K562 (cell line): ENCODE measurements around the gene MAGEB1. TPM values are rescaled to one million over a fixed set of nuclear protein-coding genes. Genes with fewer than 3 reads are reported as not detected.

Experiments used
- BMI1 ChIP-seq: fragments of 150-350 bp; IDR thresholded peaks from 2 replicates; pipeline ENCODE4 v1.6.1; 2014; ENCODE audit warnings: low read length
- CBFB ChIP-seq: sonication (generic); formaldehyde crosslinking; IDR thresholded peaks from 2 replicates; pipeline ENCODE4 v1.4.0; 2020; ENCODE audit warnings: mild to moderate bottlenecking, missing genetic modification reagents
- CBX5 ChIP-seq: IDR thresholded peaks from 2 replicates; pipeline ENCODE4 v1.6.1; 2014; ENCODE audit warnings: low read depth, borderline replicate concordance
- EHMT2 ChIP-seq: fragments of 450-650 bp; IDR thresholded peaks from 2 replicates; pipeline ENCODE4 v1.6.1; 2018; ENCODE audit warnings: antibody characterized with exemption
- ELF1 ChIP-seq: fragments of 200-800 bp; sonication (Bioruptor generic); IDR thresholded peaks from 2 replicates; pipeline ENCODE4 v1.6.1; 2016; ENCODE audit warnings: missing genetic modification characterization, missing compliant biosample characterization
- GABPA ChIP-seq: fragments of 200-800 bp; sonication (Bioruptor generic); conservative IDR thresholded peaks from 2 replicates; pipeline ENCODE4 v1.6.1; 2016; ENCODE audit warnings: low read depth, missing genetic modification characterization, missing compliant biosample characterization
- HDAC8 ChIP-seq: fragments of 450-650 bp; IDR thresholded peaks from 2 replicates; pipeline ENCODE4 v1.6.1; 2016; ENCODE audit warnings: mild to moderate bottlenecking, missing genetic modification characterization, moderate library complexity, missing compliant biosample characterization
- JUN ChIP-seq, 2 experiments: sonication (generic) in 1 of 2; formaldehyde crosslinking in 1 of 2; IDR thresholded peaks; 2 replicates each; pipeline versions ENCODE4 v1.6.1 to v1.8.0; 2012 to 2022; ENCODE audit warnings: borderline replicate concordance in 2 of 2, mild to moderate bottlenecking in 2 of 2, improper control_type of control experiment in 1 of 2, low read depth in 1 of 2, low read length in 1 of 2, missing genetic modification reagents in 1 of 2
- KDM5B ChIP-seq: fragments of 200-600 bp; sonication (generic); IDR thresholded peaks from 2 replicates; pipeline ENCODE4 v1.6.1; 2012; ENCODE audit warnings: low read depth, mild to moderate bottlenecking, moderate library complexity, low read length, control low read depth, inconsistent platforms; ENCODE audit not compliant: insufficient replicate concordance
- NR0B1 ChIP-seq: fragments of 450-650 bp; IDR thresholded peaks from one replicate; pipeline ENCODE4 v1.6.1; 2018; ENCODE audit warnings: mild to moderate bottlenecking, moderate library complexity; ENCODE audit not compliant: partially characterized antibody
- RB1 ChIP-seq: fragments of 450-650 bp; IDR thresholded peaks from 2 replicates; pipeline ENCODE4 v1.6.1; 2017; ENCODE audit warnings: low read depth, mild to moderate bottlenecking
- RNF2 ChIP-seq: sonication (generic); IDR thresholded peaks from 2 replicates; pipeline ENCODE4 v1.6.1; 2016
- SMARCA4 ChIP-seq: fragments of 450-650 bp; IDR thresholded peaks from 2 replicates; pipeline ENCODE4 v1.6.1; 2016
- SMARCA5 ChIP-seq: fragments of 450-650 bp; IDR thresholded peaks from 2 replicates; pipeline ENCODE4 v1.6.1; 2016
- TCF7L2 ChIP-seq: fragments of 150-350 bp; IDR thresholded peaks from 2 replicates; pipeline ENCODE4 v1.6.1; 2016; ENCODE audit warnings: low read depth, mild to moderate bottlenecking, low read length, moderate library complexity
- TEAD1 ChIP-seq, 2 experiments: fragments of 450-650 bp in 1 of 2; sonication (generic) in 1 of 2; formaldehyde crosslinking; IDR thresholded peaks; 2 replicates each; pipeline versions ENCODE4 v1.4.0 to v1.8.0; 2020 to 2022; ENCODE audit warnings: mild to moderate bottlenecking in 2 of 2, missing genetic modification reagents in 1 of 2
- U2AF2 ChIP-seq: fragments of 200-400 bp; formaldehyde crosslinking; optimal IDR thresholded peaks from 2 replicates; pipeline ENCODE3; 2017; ENCODE audit warnings: low read depth, mild to moderate bottlenecking, low read length
- ZFP30 ChIP-seq: fragments of 250-450 bp; sonication (Bioruptor Pico); IDR thresholded peaks from 2 replicates; pipeline ENCODE4 v1.8.0; 2022; ENCODE audit warnings: moderate library complexity, mild to moderate bottlenecking, inconsistent platforms, borderline replicate concordance
- ZNF436 ChIP-seq: fragments of 250-450, 450-650 bp; sonication (Bioruptor Pico); formaldehyde crosslinking; IDR thresholded peaks from 2 replicates; pipeline ENCODE4 v1.7.0; 2020; ENCODE audit warnings: mild to moderate bottlenecking
- ZNF507 ChIP-seq: conservative IDR thresholded peaks from 2 replicates; pipeline ENCODE4 v1.6.1; 2017; ENCODE audit warnings: missing genetic modification characterization, missing compliant biosample characterization
- ZNF668 ChIP-seq: fragments of 250-450 bp; sonication (Bioruptor Pico); IDR thresholded peaks from 2 replicates; pipeline ENCODE4 v1.8.0; 2022; ENCODE audit warnings: mild to moderate bottlenecking, inconsistent platforms
- ZNF717 ChIP-seq: fragments of 250-450 bp; sonication (Bioruptor Pico); IDR thresholded peaks from 2 replicates; pipeline ENCODE4 v1.5.0; 2021
- ZNF764 ChIP-seq: fragments of 250-450 bp; sonication (Bioruptor Pico); IDR thresholded peaks from 2 replicates; pipeline ENCODE4 v1.4.0; 2020; ENCODE audit warnings: low read depth, mild to moderate bottlenecking, moderate library complexity
- polyA plus RNA-seq, 8 experiments: library from polyadenylated mRNA; depleted of rRNA in 4 of 8; stranded (reverse) in 5 of 8; unstranded in 3 of 8; fragments of >200 nt; fragmentation: Nextera tagmentation in 2 of 8; fragmentation: Illumina TruSeq in 1 of 8; extraction: Ambion mirVana in 2 of 8; extraction: Trizol in 1 of 8; gene quantifications; 2 replicates each; pipeline versions ENCODE4 v1.2.1 to v1.2.3, GENCODE V29; 2011 to 2014; ENCODE audit warnings: inconsistent platforms in 1 of 8, missing spikeins in 1 of 8
- total RNA-seq, 7 experiments: library from RNA; depleted of rRNA in 6 of 7; stranded (reverse); fragments of >200 nt in 6 of 7; fragmentation: Illumina TruSeq in 2 of 7; extraction: Trizol in 2 of 7; gene quantifications; 2 replicates each; pipeline versions ENCODE4 v1.2.1 to v1.2.3, GENCODE V29; 2011 to 2021; ENCODE audit warnings: low replicate concordance in 1 of 7
- TF ChIP-seq, protein P1 (sequence below), 2 experiments: fragments of 450-650 bp; IDR thresholded peaks; 2 replicates each; pipeline ENCODE4 v1.6.1; 2016
- TF ChIP-seq, protein P2 (sequence below): sonication (generic); formaldehyde crosslinking; IDR thresholded peaks from 2 replicates; pipeline ENCODE4 v1.8.0; 2022; ENCODE audit warnings: mild to moderate bottlenecking, missing genetic modification reagents
- TF ChIP-seq, protein P3 (sequence below): fragments of 250-450 bp; sonication (Bioruptor Pico); IDR thresholded peaks from 2 replicates; pipeline ENCODE4 v1.5.0; 2020; ENCODE audit warnings: mild to moderate bottlenecking

The MAGEB1 gene
- total and polyA plus RNA-seq, 9 of the 15 experiments (the other 6 are each of a cell fraction or from before 2014, with no cell fraction given) = 32.6 to 100 (median 43.4) TPM

GRCh38 chrX:30217465-30217864, 29.5 kb upstream of the MAGEB1 start (continued):
- TF ChIP-seq NR0B1 = no peak
- TF ChIP-seq, protein P1, sequence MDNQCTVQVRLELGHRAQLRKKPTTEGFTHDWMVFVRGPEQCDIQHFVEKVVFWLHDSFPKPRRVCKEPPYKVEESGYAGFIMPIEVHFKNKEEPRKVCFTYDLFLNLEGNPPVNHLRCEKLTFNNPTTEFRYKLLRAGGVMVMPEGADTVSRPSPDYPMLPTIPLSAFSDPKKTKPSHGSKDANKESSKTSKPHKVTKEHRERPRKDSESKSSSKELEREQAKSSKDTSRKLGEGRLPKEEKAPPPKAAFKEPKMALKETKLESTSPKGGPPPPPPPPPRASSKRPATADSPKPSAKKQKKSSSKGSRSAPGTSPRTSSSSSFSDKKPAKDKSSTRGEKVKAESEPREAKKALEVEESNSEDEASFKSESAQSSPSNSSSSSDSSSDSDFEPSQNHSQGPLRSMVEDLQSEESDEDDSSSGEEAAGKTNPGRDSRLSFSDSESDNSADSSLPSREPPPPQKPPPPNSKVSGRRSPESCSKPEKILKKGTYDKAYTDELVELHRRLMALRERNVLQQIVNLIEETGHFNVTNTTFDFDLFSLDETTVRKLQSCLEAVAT (IDR thresholded peaks at IDR 0.05) = no peak
- no peak for TF ChIP-seq ZNF507 (tag)
- peak; percentile 50; the same call in 1 of the 2 replicates for TF ChIP-seq GABPA
- no peak for TF ChIP-seq CBFB (CRISPR knock-in tag)
- no peak for TF ChIP-seq BMI1
- no peak for TF ChIP-seq TCF7L2
- TF ChIP-seq U2AF2 = no peak
- no peak for TF ChIP-seq TEAD1 (CRISPR knock-in tag; IDR thresholded peaks at IDR 0.05)
- TF ChIP-seq ZNF764 (CRISPR knock-in tag) = no peak
- no peak for TF ChIP-seq EHMT2
- TF ChIP-seq ZFP30 (CRISPR knock-in tag) = no peak
- TF ChIP-seq ZNF436 (CRISPR knock-in tag) = no peak
- TF ChIP-seq ZNF717 = no peak
- TF ChIP-seq, protein P2, sequence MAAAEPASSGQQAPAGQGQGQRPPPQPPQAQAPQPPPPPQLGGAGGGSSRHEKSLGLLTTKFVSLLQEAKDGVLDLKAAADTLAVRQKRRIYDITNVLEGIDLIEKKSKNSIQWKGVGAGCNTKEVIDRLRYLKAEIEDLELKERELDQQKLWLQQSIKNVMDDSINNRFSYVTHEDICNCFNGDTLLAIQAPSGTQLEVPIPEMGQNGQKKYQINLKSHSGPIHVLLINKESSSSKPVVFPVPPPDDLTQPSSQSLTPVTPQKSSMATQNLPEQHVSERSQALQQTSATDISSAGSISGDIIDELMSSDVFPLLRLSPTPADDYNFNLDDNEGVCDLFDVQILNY (CRISPR knock-in tag) = no peak
- no peak for TF ChIP-seq CBX5
- peak; percentile 13; the same call in 1 of the 2 replicates for TF ChIP-seq ELF1 (tag)
- no peak for TF ChIP-seq HDAC8 (tag)
- TF ChIP-seq KDM5B = no peak
- TF ChIP-seq RB1 = no peak
- TF ChIP-seq, protein P3, sequence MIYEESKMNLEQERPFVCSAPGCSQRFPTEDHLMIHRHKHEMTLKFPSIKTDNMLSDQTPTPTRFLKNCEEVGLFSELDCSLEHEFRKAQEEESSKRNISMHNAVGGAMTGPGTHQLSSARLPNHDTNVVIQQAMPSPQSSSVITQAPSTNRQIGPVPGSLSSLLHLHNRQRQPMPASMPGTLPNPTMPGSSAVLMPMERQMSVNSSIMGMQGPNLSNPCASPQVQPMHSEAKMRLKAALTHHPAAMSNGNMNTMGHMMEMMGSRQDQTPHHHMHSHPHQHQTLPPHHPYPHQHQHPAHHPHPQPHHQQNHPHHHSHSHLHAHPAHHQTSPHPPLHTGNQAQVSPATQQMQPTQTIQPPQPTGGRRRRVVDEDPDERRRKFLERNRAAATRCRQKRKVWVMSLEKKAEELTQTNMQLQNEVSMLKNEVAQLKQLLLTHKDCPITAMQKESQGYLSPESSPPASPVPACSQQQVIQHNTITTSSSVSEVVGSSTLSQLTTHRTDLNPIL (CRISPR knock-in tag) = no peak
- no peak for TF ChIP-seq JUN (IDR thresholded peaks at IDR 0.05; ENCODE audit: borderline replicate concordance, low read depth, low read length)
- TF ChIP-seq JUN (CRISPR knock-in tag; IDR thresholded peaks at IDR 0.05; ENCODE audit: borderline replicate concordance) = no peak
- TF ChIP-seq RNF2 = peak; percentile 37; the same call in 1 of the 2 replicates
- peak; percentile 54; the same call in 1 of the 2 replicates for TF ChIP-seq SMARCA4
- TF ChIP-seq ZNF668 (CRISPR knock-in tag) = no peak
- TF ChIP-seq SMARCA5 = no peak
